ENCODE results near the gene EIF5AL1. TPM values are rescaled to one million over a fixed set of nuclear protein-coding genes. Genes with fewer than 3 reads are reported as not detected.

The EIF5AL1 gene
- total and polyA plus RNA-seq, 7 experiments from 2014 or later: 0.06 to 1.0 (median 0.25) TPM; not detected in 1

- H3K9me3 Mint-ChIP-seq: no peaks in the 10 kb centered on the region
- CTCF ChIA-PET: interaction anchor here (0.7 kb wide), 1 partner anchor 103 kb away, joined by 3 read pairs; no protein-coding TSS in a partner anchor
- H3K36me3 Mint-ChIP-seq: no peaks in the 10 kb centered on the region
- H3K4me1 Mint-ChIP-seq: no peaks in the 10 kb centered on the region
- ATAC-seq (no peak), DNase-seq (no peak)
- no peaks in the 10 kb centered on the region for H3K9me3 ChIP-seq (ENCODE audit: control insufficient read depth in 2 of 3, low read length in 3 of 3)
- H3K27me3 ChIP-seq (ENCODE audit: control insufficient read depth in 2 of 2, insufficient read depth in 2 of 2, low read length in 2 of 2): no peaks in the 10 kb centered on the region
- no peak overlapping the region for H3K27ac Mint-ChIP-seq
- intact Hi-C loops (cut with micrococcal nuclease): no loop called here
- no peak overlapping the region for H3K4me3 Mint-ChIP-seq
- no peak overlapping the region for H3K27ac ChIP-seq (ENCODE audit: low read depth, low read length)
- H3K4me1 ChIP-seq (ENCODE audit: control insufficient read depth in 2 of 2, insufficient read depth in 2 of 2, low read length in 2 of 2): no peaks in the 10 kb centered on the region
- no peak overlapping the region for H3K4me3 ChIP-seq (ENCODE audit: low read length)
- peaks cover 12 to 65% (median 21%) of the 10 kb centered on the region in 5 donors for H3K27me3 Mint-ChIP-seq
- POLR2A ChIA-PET: no interaction called here
- H3K36me3 ChIP-seq (ENCODE audit: control insufficient read depth in 2 of 3, insufficient read depth in 3 of 3, low read length in 3 of 3): no peaks in the 10 kb centered on the region
Measured at GRCh38 chr10:79477456-79477855, 34.9 kb upstream of the EIF5AL1 start.

DNA sequence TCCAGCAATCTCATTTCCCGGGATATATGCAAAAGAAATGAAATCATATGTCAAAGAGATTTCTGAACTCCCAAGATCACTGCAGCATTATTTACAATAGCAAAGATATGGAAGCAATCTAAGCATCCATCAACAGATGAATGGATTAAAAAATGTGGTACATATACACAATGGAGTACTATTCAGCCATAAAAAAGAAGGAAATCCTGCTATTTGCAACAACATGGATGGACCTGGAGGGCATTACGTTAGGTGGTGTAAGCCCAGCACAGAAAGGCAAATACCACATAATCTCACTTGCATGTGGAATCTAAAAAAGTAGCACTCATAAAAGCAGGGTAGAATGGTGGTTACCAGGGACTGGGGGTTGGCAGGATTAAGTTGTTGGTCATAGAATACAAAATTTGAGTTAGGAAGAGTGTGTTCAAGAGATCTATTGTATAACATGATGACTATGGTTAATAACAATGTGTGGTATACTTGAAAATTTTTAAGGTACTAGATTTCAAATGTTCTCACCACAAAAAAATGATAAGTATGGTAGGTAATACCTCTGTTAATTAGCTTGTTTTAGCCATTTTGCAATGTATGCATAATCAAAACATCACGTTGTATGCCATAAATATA, 32.9 kb upstream of the EIF5AL1 start:
- intact Hi-C loops (cut with micrococcal nuclease): no loop called here
- H3K4me1 ChIP-seq (ENCODE audit: control insufficient read depth in 2 of 2, insufficient read depth in 2 of 2, low read length in 2 of 2): no peaks in the 10 kb centered on the region
- ChIA-PET POLR2A (no interaction called here), CTCF (no interaction called here)
- H3K36me3 ChIP-seq (ENCODE audit: control insufficient read depth in 2 of 3, insufficient read depth in 3 of 3, low read length in 3 of 3): no peaks in the 10 kb centered on the region
- DNase-seq (no peak), ATAC-seq (no peak)
- no peaks in the 10 kb centered on the region for H3K9me3 ChIP-seq (ENCODE audit: control insufficient read depth in 2 of 3, low read length in 3 of 3)
- Mint-ChIP-seq H3K27me3 (peaks cover 7 to 47% (median 21%) of the 10 kb centered on the region in 5 donors), H3K27ac (peak overlapping the region in 1 of 9 donors; percentile 11), H3K9me3 (no peaks in the 10 kb centered on the region), H3K4me3 (no peak overlapping the region), H3K36me3 (no peaks in the 10 kb centered on the region), H3K4me1 (no peaks in the 10 kb centered on the region)
- H3K4me3 ChIP-seq (ENCODE audit: low read length): no peak overlapping the region
- no peak overlapping the region for H3K27ac ChIP-seq (ENCODE audit: low read depth, low read length)
- H3K27me3 ChIP-seq (ENCODE audit: control insufficient read depth in 2 of 2, insufficient read depth in 2 of 2, low read length in 2 of 2): no peaks in the 10 kb centered on the region

GRCh38 chr10:79482304-79482703, 30.0 kb upstream of the EIF5AL1 start:
- POLR2A ChIA-PET: interaction anchor here (1.2 kb wide), 1 partner anchor 19 kb away, joined by 3 read pairs; no protein-coding TSS in a partner anchor

GRCh38 chr10:79482741-79483140, 29.6 kb upstream of the EIF5AL1 start:
- H3K4me3 ChIP-seq (ENCODE audit: low read length): no peak overlapping the region
- Mint-ChIP-seq H3K27ac (no peak overlapping the region), H3K4me1 (no peaks in the 10 kb centered on the region), H3K9me3 (no peaks in the 10 kb centered on the region), H3K4me3 (no peak overlapping the region), H3K27me3 (peaks cover 0 to 27% (median 4%) of the 10 kb centered on the region in 5 donors), H3K36me3 (no peaks in the 10 kb centered on the region)
- no peak overlapping the region for H3K27ac ChIP-seq (ENCODE audit: low read depth, low read length)
- intact Hi-C loops (cut with micrococcal nuclease): no loop called here
- ChIA-PET POLR2A (no interaction called here), CTCF (interaction anchor here (0.7 kb wide), 1 partner anchor 107 kb away, joined by 3 read pairs; no protein-coding TSS in a partner anchor)
- no peaks in the 10 kb centered on the region for H3K27me3 ChIP-seq (ENCODE audit: control insufficient read depth in 2 of 2, insufficient read depth in 2 of 2, low read length in 2 of 2)
- H3K9me3 ChIP-seq (ENCODE audit: control insufficient read depth in 2 of 3, low read length in 3 of 3): no peaks in the 10 kb centered on the region
- no peak for ATAC-seq
- no peaks in the 10 kb centered on the region for H3K4me1 ChIP-seq (ENCODE audit: control insufficient read depth in 2 of 2, insufficient read depth in 2 of 2, low read length in 2 of 2)
- DNase-seq: no peak
- no peaks in the 10 kb centered on the region for H3K36me3 ChIP-seq (ENCODE audit: control insufficient read depth in 2 of 3, insufficient read depth in 3 of 3, low read length in 3 of 3)

More at GRCh38 chr10:79482304-79482703, 30.0 kb upstream of the EIF5AL1 start:
- Histone ChIP-seq H3K4me1 (ENCODE audit: control insufficient read depth in 2 of 2, insufficient read depth in 2 of 2, low read length in 2 of 2) (no peaks in the 10 kb centered on the region), H3K9me3 (ENCODE audit: control insufficient read depth in 2 of 3, low read length in 3 of 3) (no peaks in the 10 kb centered on the region), H3K27ac (ENCODE audit: low read depth, low read length) (no peak overlapping the region), H3K36me3 (ENCODE audit: control insufficient read depth in 2 of 3, insufficient read depth in 3 of 3, low read length in 3 of 3) (no peaks in the 10 kb centered on the region), H3K4me3 (ENCODE audit: low read length) (no peak overlapping the region), H3K27me3 (ENCODE audit: control insufficient read depth in 2 of 2, insufficient read depth in 2 of 2, low read length in 2 of 2) (no peaks in the 10 kb centered on the region)
- DNase-seq (no peak), ATAC-seq (no peak)
- no peaks in the 10 kb centered on the region for H3K4me1 Mint-ChIP-seq
- peaks cover 4 to 30% (median 8%) of the 10 kb centered on the region in 5 donors for H3K27me3 Mint-ChIP-seq
- H3K9me3 Mint-ChIP-seq: no peaks in the 10 kb centered on the region
- no peak overlapping the region for H3K4me3 Mint-ChIP-seq
- CTCF ChIA-PET: interaction anchor here (1.0 kb wide), 1 partner anchor 15 kb away, joined by 3 read pairs; no protein-coding TSS in a partner anchor
- H3K27ac Mint-ChIP-seq: no peak overlapping the region
- intact Hi-C loops (cut with micrococcal nuclease): no loop called here
- H3K36me3 Mint-ChIP-seq: no peaks in the 10 kb centered on the region

DNA sequence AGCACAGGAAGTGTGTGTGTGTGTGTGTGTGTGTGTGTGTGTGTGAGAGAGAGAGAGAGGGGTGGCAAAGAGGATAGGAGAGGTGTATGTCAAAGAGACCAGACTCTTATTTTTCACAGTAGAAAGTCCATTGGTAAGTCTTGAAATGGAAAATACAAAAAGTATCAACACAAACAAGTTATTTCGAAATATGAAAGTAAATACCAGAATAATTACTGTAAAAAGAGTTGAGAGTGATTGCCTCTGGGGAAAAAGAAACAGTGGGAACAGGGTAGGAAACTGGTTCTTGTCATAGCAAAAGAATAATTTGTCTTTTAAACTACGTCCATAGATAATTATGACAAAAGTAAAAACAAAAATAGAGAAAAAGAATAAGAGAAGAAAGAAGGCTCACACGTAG, 29.0 kb upstream of the EIF5AL1 start:
- H3K27ac Mint-ChIP-seq: no peak overlapping the region
- ATAC-seq: no peak

GRCh38 chr10:79483948-79484347, 28.4 kb upstream of the EIF5AL1 start:
- Histone ChIP-seq H3K4me3 (ENCODE audit: low read length) (no peak overlapping the region), H3K27me3 (ENCODE audit: control insufficient read depth in 2 of 2, insufficient read depth in 2 of 2, low read length in 2 of 2) (no peaks in the 10 kb centered on the region), H3K27ac (ENCODE audit: low read depth, low read length) (no peak overlapping the region), H3K9me3 (ENCODE audit: control insufficient read depth in 2 of 3, low read length in 3 of 3) (no peaks in the 10 kb centered on the region), H3K36me3 (ENCODE audit: control insufficient read depth in 2 of 3, insufficient read depth in 3 of 3, low read length in 3 of 3) (no peaks in the 10 kb centered on the region), H3K4me1 (ENCODE audit: control insufficient read depth in 2 of 2, insufficient read depth in 2 of 2, low read length in 2 of 2) (no peaks in the 10 kb centered on the region)
- DNase-seq: no peak
- peaks cover 0 to 3% (median 0%) of the 10 kb centered on the region in 7 donors for H3K4me1 Mint-ChIP-seq
- H3K27me3 Mint-ChIP-seq: peaks cover 0 to 27% (median 4%) of the 10 kb centered on the region in 5 donors
- ATAC-seq: no peak
- no peaks in the 10 kb centered on the region for H3K9me3 Mint-ChIP-seq
- H3K27ac Mint-ChIP-seq: no peak overlapping the region
- H3K36me3 Mint-ChIP-seq: no peaks in the 10 kb centered on the region
- POLR2A ChIA-PET: no interaction called here
- no peak overlapping the region for H3K4me3 Mint-ChIP-seq
- CTCF ChIA-PET: no interaction called here
- intact Hi-C loops (cut with micrococcal nuclease): no loop called here

More for the DNA sequence above, 29.0 kb upstream of the EIF5AL1 start:
- Mint-ChIP-seq H3K27me3 (peaks cover 0 to 27% (median 4%) of the 10 kb centered on the region in 5 donors), H3K4me1 (no peaks in the 10 kb centered on the region), H3K4me3 (no peak overlapping the region), H3K36me3 (no peaks in the 10 kb centered on the region), H3K9me3 (no peaks in the 10 kb centered on the region)
- no peaks in the 10 kb centered on the region for H3K27me3 ChIP-seq (ENCODE audit: control insufficient read depth in 2 of 2, insufficient read depth in 2 of 2, low read length in 2 of 2)
- H3K4me3 ChIP-seq (ENCODE audit: low read length): no peak overlapping the region
- intact Hi-C loops (cut with micrococcal nuclease): no loop called here
- H3K36me3 ChIP-seq (ENCODE audit: control insufficient read depth in 2 of 3, insufficient read depth in 3 of 3, low read length in 3 of 3): no peaks in the 10 kb centered on the region
- DNase-seq: no peak
- ChIA-PET POLR2A (no interaction called here), CTCF (interaction anchor here (0.7 kb wide), 1 partner anchor 108 kb away, joined by 3 read pairs; no protein-coding TSS in a partner anchor)
- H3K4me1 ChIP-seq (ENCODE audit: control insufficient read depth in 2 of 2, insufficient read depth in 2 of 2, low read length in 2 of 2): no peaks in the 10 kb centered on the region
- H3K27ac ChIP-seq (ENCODE audit: low read depth, low read length): no peak overlapping the region
- no peaks in the 10 kb centered on the region for H3K9me3 ChIP-seq (ENCODE audit: control insufficient read depth in 2 of 3, low read length in 3 of 3)

- Mint-ChIP-seq H3K27me3 (peaks cover 0 to 23% (median under 1%) of the 10 kb centered on the region in 5 donors), H3K4me3 (no peak overlapping the region), H3K9me3 (peaks cover 0 to 1% (median 0%) of the 10 kb centered on the region in 11 donors), H3K4me1 (peaks cover 0 to 4% (median 0%) of the 10 kb centered on the region in 7 donors), H3K36me3 (no peaks in the 10 kb centered on the region), H3K27ac (no peak overlapping the region)
- no peak overlapping the region for H3K27ac ChIP-seq (ENCODE audit: low read depth, low read length)
- ATAC-seq (no peak), DNase-seq (no peak)
- H3K36me3 ChIP-seq (ENCODE audit: control insufficient read depth in 2 of 3, insufficient read depth in 3 of 3, low read length in 3 of 3): no peaks in the 10 kb centered on the region
- no peak overlapping the region for H3K4me3 ChIP-seq (ENCODE audit: low read length)
- H3K4me1 ChIP-seq (ENCODE audit: control insufficient read depth in 2 of 2, insufficient read depth in 2 of 2, low read length in 2 of 2): no peaks in the 10 kb centered on the region
- H3K27me3 ChIP-seq (ENCODE audit: control insufficient read depth in 2 of 2, insufficient read depth in 2 of 2, low read length in 2 of 2): no peaks in the 10 kb centered on the region
- ChIA-PET POLR2A (no interaction called here), CTCF (no interaction called here)
- intact Hi-C loops (cut with micrococcal nuclease): no loop called here
- no peaks in the 10 kb centered on the region for H3K9me3 ChIP-seq (ENCODE audit: control insufficient read depth in 2 of 3, low read length in 3 of 3)
Measured at GRCh38 chr10:79484476-79484875, 27.9 kb upstream of the EIF5AL1 start.

Data from naive thymus-derived CD4-positive, alpha-beta T cell (primary cell).